ENCODE measurements around the gene ZNF107. TPM values are rescaled to one million over a fixed set of nuclear protein-coding genes. Genes with fewer than 3 reads are reported as not detected.
"Not testable (repeated sequence)": the region's sequence is repeated elsewhere in the genome, so short reads cannot be mapped to it uniquely, and the experiment has no call there.

Gene ZNF107
- total RNA-seq, 1 donor from 2014 or later = 17.5 TPM

GRCh38 chr7:64729089-64729848, 63.3 kb downstream of the ZNF107 start:
- intact Hi-C loops (cut with micrococcal nuclease) = no loop called here

GRCh38 chr7:64733550-64734240, 67.8 kb downstream of the ZNF107 start:
- intact Hi-C loops (cut with micrococcal nuclease) = no loop called here

GRCh38 chr7:64736575-64736974, 70.6 kb downstream of the ZNF107 start:
- intact Hi-C loops (cut with micrococcal nuclease) = no loop called here

GRCh38 chr7:64738403-64738802, 72.5 kb downstream of the ZNF107 start:
- intact Hi-C loops (cut with micrococcal nuclease) = not testable (repeated sequence)

- intact Hi-C loops (cut with micrococcal nuclease) = not testable (repeated sequence)
Observed at GRCh38 chr7:64738953-64739352, 73.0 kb downstream of the ZNF107 start.

GRCh38 chr7:64744680-64745079, 78.7 kb downstream of the ZNF107 start:
- intact Hi-C loops (cut with micrococcal nuclease) = no loop called here

- intact Hi-C loops (cut with micrococcal nuclease) = no loop called here
Observed at GRCh38 chr7:64747802-64748201, 81.9 kb downstream of the ZNF107 start.

GRCh38 chr7:64753032-64753431, 87.1 kb downstream of the ZNF107 start:
- intact Hi-C loops (cut with micrococcal nuclease) = no loop called here

GRCh38 chr7:64755865-64756264, 89.9 kb downstream of the ZNF107 start:
- intact Hi-C loops (cut with micrococcal nuclease) = no loop called here

- intact Hi-C loops (cut with micrococcal nuclease) = no loop called here
Observed at GRCh38 chr7:64758151-64758550, 92.2 kb downstream of the ZNF107 start.

Other genes with a start within 250 kb of the ZNF107 start
- 9.4 and 9.6 TPM in 2 replicates for gene ZNF680, start 103.1 kb upstream of the ZNF107 start, total RNA-seq
- gene ZNF138, start 128.3 kb downstream of the ZNF107 start, total RNA-seq = 8.6 and 9.9 TPM in 2 replicates
- 7.7 and 9.2 TPM in 2 replicates for gene ZNF273, start 237.1 kb downstream of the ZNF107 start, total RNA-seq

Measured in T-helper 1 cell treated with Interleukin-12 subunit alpha and Interleukin-12 subunit beta and Interleukin-4 antibody, amounts not matched to agents 30 ng/mL and 1 ng/mL, for 36 hours (primary cell).